ENCODE data around the gene FSTL3.
"Not testable (repeated sequence)": the region's sequence is repeated elsewhere in the genome, so short reads cannot be mapped to it uniquely, and the experiment has no call there.

FSTL3 gene

GRCh38 chr19:680287-681028 is 4.3 kb downstream of the FSTL3 start:
- DNase-seq: peak; percentile 55 to 100 (median 99)

DNA sequence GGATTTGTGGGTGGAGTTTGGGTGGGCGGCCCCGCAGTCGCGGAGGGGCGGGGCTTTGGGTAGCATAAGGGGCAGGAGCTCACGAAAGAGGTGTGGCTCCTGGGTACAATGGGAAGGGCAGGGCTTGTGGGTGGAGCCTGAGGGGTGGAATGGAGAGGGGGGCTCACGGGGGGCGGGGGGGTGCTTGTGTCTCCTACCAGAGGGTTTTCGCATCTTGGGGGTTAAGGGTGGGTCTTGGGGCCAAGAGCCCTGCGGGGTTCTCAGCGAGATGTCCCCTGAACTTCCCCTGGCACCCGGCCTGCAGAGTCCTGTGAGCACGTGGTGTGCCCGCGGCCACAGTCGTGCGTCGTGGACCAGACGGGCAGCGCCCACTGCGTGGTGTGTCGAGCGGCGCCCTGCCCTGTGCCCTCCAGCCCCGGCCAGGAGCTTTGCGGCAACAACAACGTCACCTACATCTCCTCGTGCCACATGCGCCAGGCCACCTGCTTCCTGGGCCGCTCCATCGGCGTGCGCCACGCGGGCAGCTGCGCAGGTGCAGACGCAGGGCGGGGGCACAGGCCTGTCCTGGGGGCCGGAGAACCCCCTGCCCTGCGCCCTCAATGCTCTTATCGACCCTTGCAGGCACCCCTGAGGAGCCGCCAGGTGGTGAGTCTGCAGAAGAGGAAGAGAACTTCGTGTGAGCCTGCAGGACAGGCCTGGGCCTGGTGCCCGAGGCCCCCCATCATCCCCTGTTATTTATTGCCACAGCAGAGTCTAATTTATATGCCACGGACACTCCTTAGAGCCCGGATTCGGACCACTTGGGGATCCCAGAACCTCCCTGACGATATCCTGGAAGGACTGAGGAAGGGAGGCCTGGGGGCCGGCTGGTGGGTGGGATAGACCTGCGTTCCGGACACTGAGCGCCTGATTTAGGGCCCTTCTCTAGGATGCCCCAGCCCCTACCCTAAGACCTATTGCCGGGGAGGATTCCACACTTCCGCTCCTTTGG is 5.1 kb downstream of the FSTL3 start:
- peak in 9 of 58 donors; percentile 43 to 87 (median 60) for DNase-seq

- no peak for DNase-seq
These were observed 6.6 kb downstream of the FSTL3 start for GRCh38 chr19:682678-683320.

GRCh38 chr19:685454-685931 is 9.3 kb downstream of the FSTL3 start:
- DNase-seq: no peak

- DNase-seq: no peak
These were observed 10.6 kb downstream of the FSTL3 start for GRCh38 chr19:686589-687297.

- DNase-seq: no peak
These were observed 11.5 kb downstream of the FSTL3 start for GRCh38 chr19:687569-688166.

- DNase-seq: no peak
These were observed 12.0 kb downstream of the FSTL3 start for GRCh38 chr19:688214-688613.

DNA sequence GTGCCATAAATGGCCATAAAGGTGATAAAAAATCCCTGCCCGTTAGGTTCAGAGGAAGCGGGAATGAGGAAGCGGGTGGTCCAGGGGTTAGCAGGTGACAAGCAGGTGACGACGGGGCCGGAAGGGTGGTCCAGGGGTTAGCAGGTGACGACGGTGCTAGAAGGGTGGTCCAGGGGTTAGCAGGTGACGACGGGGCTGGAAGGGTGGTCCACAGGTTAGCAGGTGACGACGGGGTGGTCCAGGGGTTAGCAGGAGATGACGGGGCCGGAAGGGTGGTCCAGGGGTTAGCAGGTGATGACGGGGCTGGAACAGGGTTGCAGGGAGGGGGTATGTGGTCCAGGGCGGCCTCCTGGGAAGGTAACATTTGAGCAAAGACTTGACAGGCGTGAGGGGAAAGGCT is 12.8 kb downstream of the FSTL3 start:
- DNase-seq: no peak

GRCh38 chr19:690203-690602 is 14.0 kb downstream of the FSTL3 start:
- DNase-seq: no peak

- DNase-seq: no peak
These were observed 18.5 kb downstream of the FSTL3 start for GRCh38 chr19:694481-695351.

- DNase-seq: no peak
These were observed 19.3 kb downstream of the FSTL3 start, which contains the start of gene PRSS57 for GRCh38 chr19:695352-695949. PRSS57 (minus strand) TSS chr19:695452; CDS start chr19:695430, 22 bp downstream.

DNA sequence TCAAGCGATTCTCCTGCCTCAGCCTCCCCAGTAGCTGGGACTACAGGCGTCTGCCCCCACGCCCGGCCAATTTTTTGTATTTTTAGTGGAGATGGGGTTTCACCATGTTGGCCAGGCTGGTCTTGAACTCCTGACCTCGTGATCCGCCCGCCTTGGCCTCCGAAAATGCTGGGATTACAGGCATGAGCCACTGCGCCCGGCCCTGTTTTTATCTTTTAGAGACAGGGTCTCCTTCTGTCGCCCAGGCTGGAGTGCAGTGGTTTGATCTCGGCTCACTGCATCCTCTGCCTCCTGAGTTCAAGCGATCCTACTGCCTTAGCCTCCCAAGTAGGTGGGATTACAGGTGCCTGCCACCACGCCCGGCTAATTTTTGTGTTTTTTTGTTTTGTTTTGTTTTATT is 22.3 kb downstream of the FSTL3 start:
- DNase-seq: not testable (repeated sequence)

DNA sequence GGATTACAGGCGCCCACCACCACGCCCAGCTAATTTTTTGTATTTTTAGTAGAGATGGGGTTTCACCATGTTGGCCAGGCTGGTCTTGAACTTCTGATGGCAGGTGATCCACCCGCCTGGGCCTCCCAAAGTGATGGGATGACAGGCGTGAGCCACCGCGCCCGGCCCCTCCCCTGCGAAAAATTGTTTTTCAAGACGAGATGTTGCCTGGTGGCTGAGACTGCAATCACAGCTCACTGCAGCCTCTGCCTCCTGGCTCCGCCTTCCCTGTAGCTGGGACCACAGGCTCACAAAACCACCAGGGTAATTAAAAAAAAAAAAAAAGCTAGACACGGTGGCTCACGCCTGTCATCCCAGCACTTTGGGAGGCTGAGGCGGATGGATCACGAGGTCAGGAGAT is 23.7 kb downstream of the FSTL3 start:
- DNase-seq: not testable (repeated sequence)

GRCh38 chr19:702847-703246 is 26.7 kb downstream of the FSTL3 start:
- DNase-seq: not testable (repeated sequence)

- no peak for DNase-seq
These were observed 27.1 kb downstream of the FSTL3 start for GRCh38 chr19:703329-703650.

DNA sequence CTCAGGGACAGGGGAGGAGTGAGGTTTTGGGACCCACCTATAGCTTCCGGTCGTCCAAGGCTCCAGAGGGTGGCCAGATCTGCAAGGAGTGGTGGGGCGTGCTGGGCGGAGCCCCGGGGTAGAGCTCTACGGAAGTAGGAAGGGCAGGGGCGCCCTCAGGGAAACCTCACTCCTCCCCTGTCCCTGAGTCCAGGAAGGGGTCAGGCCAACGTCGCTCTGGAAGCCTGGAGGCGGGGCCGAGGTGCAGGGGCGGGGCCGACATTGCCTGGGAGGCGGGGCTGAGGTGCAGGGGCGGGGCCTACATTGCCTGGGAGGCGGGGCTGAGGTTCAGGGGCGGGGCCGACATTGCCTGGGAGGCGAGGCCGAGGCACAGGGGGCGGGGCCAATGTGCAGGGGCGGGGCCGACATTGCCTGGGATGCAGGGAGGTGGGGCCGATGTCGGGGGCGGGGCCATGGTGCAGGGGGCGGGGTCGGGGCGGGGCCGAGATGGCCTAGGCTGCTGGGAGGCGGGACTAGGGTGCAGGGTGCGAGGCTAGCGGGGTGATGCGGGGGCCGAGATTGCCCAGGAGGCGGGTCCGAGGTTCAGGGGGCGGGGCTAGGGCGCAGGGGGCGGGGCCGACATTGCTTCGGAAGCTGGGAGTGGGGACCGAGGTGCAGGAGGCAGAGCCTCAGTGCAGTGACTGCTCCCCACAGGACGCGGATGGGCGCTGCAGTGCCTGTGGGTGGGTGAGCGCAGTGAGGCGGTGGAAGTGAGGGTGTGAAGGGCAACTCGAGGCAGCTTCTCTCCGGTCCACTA is 27.7 kb downstream of the FSTL3 start:
- peak in 20 of 58 donors; percentile 8 to 74 (median 52) for DNase-seq

DNA sequence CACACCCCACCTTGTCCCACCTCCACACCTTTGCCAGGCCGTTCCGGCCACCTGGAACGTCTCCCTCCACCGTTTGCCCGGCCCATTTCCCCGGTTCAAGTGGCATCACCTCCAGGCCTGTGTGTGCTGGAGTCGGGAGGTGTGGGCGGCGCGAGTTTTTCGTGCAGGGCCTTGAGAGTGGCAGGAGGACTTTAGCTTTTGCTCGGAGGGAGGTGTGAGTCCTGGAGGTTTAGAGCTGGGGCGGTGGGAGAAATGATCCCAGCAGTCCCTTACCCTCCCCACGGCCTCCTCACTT is 28.2 kb downstream of the FSTL3 start:
- DNase-seq: no peak

Measured in anterior cingulate cortex (tissue), 58 donors.